Left cardiac atrium (tissue), 4 donors: ENCODE data around the gene CCDC91. TPM values are rescaled to one million over a fixed set of nuclear protein-coding genes. Genes with fewer than 3 reads are reported as not detected.

Experiments used
- ATAC-seq, 2 donors: fragments of 200-7000 bp; cut with Tn5 transposase; one replicate each; pipeline ENCODE4 v1.9.1; 2020; ENCODE audit warnings: mild to moderate bottlenecking in 2 of 2, moderate library complexity in 2 of 2
- DNase-seq: peaks from one replicate; pipeline ENCODE4 v3.0.0-alpha.2; 2020
- intact Hi-C, 2 donors: fragments of 100-400 bp; cut with DNase I; formaldehyde crosslinking; loops; one replicate each; pipeline versions ENCODE4 v1.14.1 to v1.15.1; 2022 to 2023
- total RNA-seq, 2 donors: library from RNA; stranded (reverse); fragmentation: NEBNext Ultra II Directional; extraction: Animal tissue kit (Norgen Biotek cat#: 25700); gene quantifications; one replicate each; pipeline ENCODE4 v1.2.1, GENCODE V29; 2021
- donor health status: DM: no; HTN: yes; CAD: no.
- donor health status: DM: no; HTN: yes; CAD: no; lungs with severe emphysema.
- donor health status: DM: yes; HTN: yes; CAD: no.
- donor health status: Dilated cardiomyopathy.

CCDC91 gene
- total RNA-seq, 2 donors from 2014 or later: 34.3 to 43.6 TPM

DNA sequence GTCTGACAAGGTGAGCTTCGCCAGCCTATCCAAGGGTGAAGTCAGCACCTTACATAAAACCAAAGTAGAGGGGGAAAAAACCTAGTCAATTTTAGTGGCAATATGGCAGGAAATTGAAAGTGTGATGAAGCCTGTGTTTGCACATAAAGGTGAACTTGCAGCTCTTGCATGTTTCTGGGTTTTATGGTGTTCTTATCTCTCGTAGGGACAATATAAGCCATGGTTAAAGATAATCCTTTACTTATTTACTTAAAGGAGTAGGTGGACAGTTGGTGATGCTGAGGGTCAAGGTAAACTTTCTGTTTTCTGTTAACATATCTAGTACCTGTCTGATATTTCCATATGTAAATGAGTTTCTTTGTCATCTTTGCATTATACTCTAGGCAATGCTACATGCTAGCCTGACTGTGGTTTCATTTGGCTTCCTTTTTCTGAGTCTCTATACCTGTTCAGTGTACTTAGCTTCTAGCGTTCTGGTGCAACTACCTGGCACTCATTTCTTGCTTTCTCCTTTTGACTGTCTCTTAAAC, 32.8 kb downstream of the CCDC91 start:
- no peak for ATAC-seq
- DNase-seq: no peak
- intact Hi-C loops: no loop called here

DNA sequence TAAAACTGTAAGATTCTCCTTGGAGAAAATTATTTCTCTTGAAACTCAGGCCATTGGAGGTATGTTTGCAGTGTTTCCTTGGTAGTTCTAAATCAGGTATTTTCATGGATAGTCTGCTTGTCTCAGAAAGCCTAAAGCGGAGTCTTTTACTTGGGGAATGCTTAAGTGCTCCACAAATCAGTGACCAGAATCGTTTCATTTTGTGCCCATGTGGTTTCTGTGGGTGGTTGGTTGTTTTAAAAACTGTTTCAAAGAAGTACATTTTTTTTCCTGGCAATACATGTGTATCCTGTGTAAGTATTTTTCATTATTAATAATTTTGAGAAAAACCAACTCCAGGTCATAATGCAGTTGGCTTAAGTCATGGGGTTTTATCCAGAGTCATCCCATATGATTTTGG, 33.6 kb downstream of the CCDC91 start:
- DNase-seq (no peak), ATAC-seq (no peak)
- intact Hi-C loops: no loop called here

DNA sequence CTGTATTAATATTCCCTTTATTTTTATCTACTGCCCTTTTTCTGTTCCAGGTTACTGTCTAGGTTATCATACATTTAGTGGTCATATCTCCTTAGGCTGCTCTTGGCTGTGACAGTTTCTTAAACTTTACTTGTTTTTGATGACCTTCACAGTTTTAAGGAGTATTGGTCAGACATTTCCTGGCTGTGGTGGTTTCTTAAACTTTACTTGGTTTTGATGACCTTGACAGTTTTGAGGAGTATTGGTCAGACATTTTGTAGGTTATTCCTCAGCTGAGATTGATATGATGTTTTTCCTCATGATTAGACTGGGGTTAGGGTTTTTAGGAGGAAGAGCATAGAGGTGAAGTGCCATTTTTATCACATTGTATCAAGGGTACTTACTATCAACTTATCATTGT, 36.4 kb downstream of the CCDC91 start:
- intact Hi-C loops: no loop called here
- DNase-seq (no peak), ATAC-seq (no peak)

DNA sequence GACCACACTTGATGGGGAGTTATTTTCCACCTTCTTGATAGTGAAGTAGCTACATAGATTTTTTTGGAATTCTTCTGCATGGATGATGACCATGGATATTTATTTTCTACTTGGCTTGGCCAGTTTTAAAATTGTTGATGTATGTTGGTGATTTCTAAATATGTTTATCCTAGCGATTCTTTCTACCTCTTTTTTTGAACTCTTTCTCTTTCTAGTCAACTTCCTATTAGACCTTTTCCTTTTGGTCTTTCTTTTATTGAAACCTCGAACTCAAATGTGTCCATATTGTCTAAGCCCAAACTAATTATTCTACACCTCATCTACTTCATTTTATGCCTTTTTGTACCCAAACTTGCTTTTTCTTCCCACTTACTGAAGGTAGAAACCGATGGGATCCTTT, 37.0 kb downstream of the CCDC91 start:
- DNase-seq: no peak
- intact Hi-C loops: no loop called here
- ATAC-seq: no peak

DNA sequence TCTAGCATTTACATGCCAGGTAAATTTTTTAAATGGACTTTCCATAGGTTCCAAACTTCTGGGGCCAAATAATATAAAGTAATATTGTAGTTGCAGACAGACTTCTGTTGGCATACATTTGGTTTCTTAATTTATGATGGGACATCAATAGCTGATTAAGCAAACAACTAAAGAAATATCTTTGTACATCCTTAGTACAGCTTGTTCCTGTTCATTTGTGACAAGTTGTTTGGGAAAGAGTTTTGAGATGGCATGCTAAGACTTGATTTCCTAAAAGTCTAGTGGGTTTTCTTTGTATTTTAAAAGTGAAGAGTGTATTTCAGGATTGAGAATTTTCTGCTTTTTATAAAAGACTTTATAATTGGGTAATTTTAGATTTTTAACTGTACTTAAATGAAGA, 41.0 kb downstream of the CCDC91 start:
- intact Hi-C loops: no loop called here
- ATAC-seq (no peak), DNase-seq (no peak)

DNA sequence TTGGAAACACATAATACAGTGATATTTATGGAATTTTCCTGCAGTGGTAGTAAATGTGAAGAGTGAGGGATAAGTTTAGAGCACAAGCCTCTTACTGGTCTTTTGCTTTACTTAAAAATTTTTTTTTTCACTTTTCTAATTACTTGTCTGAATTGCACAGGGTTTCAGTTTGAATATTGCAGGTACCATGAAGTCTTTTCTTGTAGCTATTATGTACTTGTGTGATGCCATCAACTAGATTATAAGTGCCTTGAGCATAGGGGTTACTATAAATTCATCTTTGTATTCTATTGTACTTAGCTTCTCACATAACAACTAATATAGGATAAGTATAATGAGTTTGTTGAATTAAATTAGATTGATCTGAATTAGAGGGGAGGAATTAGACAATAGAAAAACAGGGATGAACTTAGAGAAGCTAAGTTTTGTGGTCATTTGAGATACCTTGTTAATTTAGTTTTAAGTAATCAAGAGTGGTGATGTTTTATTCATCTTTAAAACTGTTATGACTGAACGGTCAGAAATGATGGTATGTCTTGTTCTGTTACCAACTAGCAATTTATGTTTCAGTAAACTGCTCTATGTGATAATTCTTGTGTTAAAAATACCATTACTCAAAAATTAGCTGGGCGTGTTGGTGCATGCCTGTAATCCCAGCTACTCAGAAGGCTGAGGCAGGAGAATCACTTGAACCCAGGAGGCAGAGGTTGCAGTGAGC, 42.1 kb downstream of the CCDC91 start:
- ATAC-seq (no peak), DNase-seq (no peak)
- intact Hi-C loops: no loop called here

DNA sequence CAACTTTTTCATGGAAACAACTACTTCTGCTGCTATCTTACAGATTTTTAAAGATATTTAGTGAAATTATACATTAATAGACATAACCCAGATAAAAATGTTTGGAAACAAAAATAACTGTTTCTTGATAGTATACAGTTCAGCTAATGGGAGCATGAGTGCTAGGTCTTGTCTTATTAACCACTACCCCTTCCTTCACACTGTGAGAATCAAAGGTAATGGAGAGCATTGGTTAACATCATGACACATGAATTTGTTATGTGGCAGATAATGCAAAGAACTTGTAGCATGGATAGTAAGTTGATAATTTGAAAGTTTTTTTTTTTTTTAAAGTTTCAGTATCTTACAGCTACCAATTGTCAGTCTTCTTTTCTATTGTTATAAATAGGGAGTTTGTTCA, 44.2 kb downstream of the CCDC91 start:
- ATAC-seq (no peak), DNase-seq (no peak)
- intact Hi-C loops: no loop called here

DNA sequence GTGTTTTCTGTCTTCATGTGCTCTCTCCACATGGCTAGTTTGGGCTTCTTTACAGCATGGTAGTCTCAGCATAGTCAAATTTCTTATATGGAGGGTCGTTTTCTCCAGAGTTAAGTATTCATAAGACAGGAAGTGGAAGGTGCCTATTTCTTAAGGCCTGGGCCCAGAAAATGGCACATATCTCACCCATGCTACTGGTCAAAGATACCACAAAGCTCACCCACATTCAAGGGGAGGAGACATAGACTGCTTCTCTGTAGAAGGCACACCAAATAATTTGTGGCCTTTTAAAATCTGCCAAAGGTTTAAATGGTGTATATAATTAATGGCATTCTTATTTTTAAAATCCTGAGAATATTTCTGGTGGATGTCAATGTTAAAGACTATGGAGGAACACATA, 44.8 kb downstream of the CCDC91 start:
- intact Hi-C loops: no loop called here

DNA sequence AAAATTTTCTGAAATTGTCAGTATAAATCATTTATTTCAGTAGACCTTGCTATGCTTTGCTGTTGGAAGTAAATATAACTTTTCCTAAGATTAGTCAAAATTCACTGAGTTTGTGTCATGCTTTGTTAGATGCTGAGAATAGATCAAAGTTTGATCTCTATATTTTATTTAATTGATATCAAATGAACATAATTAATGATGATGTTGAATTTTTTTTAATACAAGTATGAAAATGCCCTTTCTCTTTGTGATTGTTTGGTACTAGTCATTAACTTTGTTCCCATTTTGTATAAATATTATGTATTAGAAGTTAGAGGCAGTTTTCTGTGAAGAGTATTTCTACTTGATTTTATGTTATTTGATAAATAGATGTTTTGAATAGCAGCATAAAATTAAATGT, 45.7 kb downstream of the CCDC91 start:
- ATAC-seq: no peak
- no peak for DNase-seq
- intact Hi-C loops: no loop called here

More for the DNA sequence above, 44.8 kb downstream of the CCDC91 start:
- no peak for ATAC-seq
- no peak for DNase-seq

DNA sequence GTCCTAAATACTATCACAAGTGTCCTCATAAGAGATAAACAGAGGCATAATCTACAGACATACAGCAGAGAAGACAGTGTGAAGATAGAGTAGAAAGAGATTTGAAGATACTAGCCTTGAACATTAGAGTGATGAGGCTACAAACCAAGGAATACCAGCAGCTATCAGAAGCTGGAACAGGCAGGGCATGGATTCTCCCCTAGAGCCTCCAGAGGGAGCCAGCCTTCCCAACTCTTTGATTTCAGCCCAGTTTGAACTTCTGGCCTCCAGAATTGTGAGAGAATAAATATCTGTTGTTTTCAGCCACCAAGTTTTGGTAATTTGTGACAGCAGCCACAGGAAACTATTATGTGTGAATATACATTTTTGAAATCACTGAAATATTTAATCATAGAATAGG, 47.2 kb downstream of the CCDC91 start:
- intact Hi-C loops: no loop called here
- DNase-seq: no peak
- no peak for ATAC-seq

DNA sequence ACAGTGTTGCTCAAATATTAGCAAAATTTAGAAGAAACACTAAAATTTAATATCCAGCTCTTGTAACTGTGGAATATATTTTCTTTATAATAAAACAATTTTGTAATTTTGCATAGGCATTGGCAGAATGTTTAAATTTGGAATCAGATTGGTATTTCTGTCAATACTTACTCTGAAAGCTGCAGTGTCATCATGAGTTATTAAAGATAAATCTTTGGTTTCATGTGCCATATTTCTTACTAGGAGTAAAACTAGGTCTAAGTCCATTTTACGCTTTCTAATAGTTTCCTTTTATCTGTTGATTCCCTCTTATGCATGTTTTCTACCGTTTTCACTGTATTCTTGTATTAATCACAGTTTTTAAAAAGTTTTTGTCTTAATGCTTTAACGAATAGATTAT, 49.7 kb downstream of the CCDC91 start:
- no peak for ATAC-seq
- intact Hi-C loops: no loop called here

DNA sequence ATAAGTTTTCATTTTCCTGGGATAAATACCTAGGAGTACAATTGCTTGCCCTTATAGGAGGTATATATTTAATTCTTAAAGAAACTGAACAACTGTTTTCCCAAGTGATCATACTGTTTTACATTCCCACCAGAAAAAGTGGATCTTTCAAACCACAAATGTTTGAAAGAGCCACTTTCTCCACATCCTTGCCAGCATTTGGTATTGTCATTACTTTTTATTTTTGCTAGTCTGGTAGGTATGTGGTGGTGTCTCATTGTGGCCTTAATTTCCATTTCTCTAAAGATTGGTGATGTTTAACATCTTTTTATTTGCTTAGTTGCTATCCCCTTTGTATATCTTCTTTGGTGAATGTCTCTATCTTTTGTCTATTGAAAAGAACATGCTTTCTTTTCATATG, 50.6 kb downstream of the CCDC91 start:
- ATAC-seq (no peak), DNase-seq (no peak)
- intact Hi-C loops: no loop called here

More for the DNA sequence above, 49.7 kb downstream of the CCDC91 start:
- DNase-seq: no peak

DNA sequence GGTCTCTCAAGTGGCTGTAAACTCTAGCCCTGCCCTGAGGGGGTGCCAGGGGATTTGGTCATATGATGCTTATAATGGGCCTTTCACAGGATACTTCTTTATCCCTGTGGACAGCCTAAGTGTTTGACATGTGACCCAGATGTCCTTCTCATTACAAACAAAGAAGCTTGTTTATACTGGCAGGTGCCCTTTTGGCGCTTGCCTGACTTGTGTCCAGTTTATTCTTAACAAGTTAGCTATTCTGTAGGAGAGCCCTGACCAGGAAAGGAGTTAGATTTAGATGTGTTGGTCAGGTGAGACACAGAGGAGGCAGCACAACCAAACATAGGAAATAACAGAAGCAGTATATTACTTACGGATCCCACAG, 51.9 kb downstream of the CCDC91 start:
- DNase-seq (no peak), ATAC-seq (no peak)
- intact Hi-C loops: no loop called here

DNA sequence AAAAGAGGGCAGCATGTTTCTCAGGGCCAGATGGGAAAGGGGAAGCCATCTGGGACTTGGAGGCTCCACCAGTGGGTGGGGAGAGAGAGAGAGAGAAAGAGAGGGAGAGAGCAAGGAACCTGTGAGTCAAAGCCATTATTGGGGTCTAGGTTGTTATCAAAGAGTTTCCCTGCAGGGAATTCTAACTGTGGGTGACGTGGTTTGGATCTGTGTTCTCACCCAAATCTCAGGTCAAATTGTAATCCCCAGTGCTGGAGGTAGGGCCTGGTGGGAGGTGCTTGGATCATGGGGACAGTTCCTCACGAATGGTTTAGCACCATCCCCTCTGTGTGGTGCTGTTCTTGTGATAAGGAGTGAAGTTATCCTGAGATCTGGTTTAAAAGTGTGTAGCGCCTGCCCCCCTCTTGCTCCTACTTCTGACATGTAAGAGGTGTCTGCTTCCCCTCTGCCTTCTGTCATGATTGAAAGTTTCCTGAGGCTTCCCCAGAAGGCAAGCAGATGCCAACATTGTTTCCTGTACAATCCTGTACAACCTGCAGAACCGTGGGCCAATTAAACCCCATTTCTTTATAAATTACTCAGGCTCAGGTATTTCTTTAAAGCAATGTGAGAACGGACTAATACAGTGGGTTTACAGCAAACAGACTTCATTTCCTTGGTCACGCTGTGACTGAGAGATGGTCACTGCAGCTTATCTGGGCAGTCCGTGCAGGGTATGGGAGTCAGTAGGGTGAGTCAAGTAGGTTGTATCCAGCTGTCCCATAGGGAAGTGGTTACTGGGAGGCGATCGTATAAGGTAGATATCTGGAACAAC, 52.4 kb downstream of the CCDC91 start:
- ATAC-seq: peak in 1 of 2 donors; percentile 53
- intact Hi-C loops: no loop called here
- no peak for DNase-seq

DNA sequence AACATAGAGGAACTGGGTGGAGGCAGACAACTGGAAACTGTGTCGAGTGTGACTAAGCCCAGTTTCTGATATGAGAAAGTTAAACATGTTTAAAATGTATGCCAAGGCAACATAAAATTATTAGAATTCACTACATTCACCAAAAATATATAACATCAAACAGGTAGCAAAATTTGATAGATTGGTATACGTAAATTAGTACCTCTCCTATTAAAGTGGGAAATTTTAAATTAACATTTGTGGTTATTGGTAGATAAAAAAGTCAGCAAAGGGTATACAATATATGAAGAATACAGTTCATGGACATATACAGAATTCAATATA, 53.0 kb downstream of the CCDC91 start:
- DNase-seq (no peak), ATAC-seq (no peak)
- intact Hi-C loops: no loop called here

DNA sequence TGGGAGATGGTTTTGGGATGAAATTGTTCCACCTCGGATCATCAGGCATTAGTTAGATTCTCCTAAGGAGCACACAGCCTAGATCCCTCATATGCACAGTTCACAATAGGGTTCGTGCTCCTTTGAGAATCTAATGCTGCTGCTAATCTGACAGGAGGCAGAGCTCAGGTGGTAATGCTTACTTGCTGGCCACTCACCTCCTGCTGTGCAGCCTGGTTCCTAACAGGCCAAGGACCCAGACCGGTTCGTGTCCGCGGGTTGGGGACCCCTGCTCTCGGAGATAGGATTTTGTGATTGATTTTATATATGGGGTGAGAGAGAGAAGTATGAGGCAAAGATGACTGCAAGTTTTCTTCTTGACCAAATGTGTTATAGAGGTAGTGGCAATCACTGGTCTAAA, 57.5 kb downstream of the CCDC91 start:
- intact Hi-C loops: no loop called here
- no peak for ATAC-seq

DNA sequence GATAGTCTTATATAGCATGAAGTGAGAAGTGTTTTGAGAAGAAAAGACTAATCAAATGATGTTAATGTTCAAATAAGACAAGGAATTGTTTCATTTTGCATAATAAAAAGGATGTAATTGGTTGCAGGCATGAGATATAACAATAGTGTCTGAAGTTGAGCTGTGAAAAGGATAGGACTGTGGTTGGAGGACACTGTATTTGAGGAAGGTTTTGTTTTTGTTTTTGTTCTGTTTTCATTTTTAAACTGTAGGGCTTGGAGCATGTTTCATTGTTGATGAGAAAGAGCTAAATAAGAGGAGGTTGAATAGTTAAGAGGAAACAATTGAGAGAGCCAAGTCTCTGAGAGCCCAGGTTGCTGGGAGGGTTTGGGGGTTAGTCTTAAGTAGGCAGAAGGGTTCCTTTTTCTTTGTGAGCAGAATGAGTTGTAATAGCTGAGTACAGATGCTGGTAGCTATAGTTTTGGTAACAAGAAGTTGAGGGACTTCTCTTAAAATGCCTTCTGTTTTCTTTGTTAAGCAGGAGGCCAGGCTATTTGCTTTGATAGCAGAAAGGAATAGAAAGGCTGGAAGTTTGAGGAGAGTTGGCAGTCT, 58.4 kb downstream of the CCDC91 start:
- ATAC-seq (no peak), DNase-seq (no peak)
- intact Hi-C loops: no loop called here

More for the DNA sequence above, 57.5 kb downstream of the CCDC91 start:
- no peak for DNase-seq

DNA sequence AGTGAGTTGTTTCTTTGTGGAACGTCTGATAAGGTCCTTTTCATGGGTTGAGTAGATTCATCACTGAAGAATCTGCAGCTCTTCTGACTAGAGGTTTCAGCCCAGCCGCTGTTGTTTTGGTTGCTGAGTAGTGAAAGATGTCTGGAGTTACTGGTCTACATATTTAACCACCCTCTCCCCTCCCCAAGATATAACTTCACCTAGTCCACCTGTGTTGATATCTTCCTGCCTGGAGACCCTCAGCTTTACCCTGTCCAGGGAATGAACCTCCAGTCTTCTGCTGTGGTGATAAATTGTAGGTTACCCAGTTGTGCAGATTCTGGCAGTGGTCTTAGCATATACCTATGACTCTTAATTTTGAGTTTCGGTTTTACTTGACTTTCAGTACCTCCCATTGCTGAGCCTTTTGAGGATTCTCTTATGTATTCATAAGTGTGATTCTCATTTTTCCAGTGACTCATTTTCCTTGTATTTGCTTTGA, 62.9 kb downstream of the CCDC91 start:
- intact Hi-C loops: no loop called here
- DNase-seq (no peak), ATAC-seq (no peak)

DNA sequence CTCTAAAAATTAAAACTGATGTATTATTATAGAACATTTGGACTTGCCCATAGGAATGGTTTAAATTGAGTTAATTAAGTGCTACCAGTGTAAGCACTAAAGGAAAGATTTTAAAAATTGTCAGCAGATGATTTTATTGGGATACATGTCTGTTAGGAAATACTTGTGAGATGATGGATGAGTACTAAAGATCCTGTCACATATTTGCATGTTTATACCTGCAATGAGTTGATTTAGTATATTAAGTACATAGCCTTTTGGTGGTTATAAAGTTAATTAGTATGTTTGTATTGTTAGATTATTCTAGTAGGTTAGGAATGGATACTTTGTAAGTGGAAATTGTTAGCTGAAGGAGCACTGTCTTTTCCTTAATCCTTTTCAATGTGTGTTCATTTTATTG, 67.2 kb downstream of the CCDC91 start:
- ATAC-seq: no peak
- DNase-seq: no peak
- intact Hi-C loops: no loop called here

DNA sequence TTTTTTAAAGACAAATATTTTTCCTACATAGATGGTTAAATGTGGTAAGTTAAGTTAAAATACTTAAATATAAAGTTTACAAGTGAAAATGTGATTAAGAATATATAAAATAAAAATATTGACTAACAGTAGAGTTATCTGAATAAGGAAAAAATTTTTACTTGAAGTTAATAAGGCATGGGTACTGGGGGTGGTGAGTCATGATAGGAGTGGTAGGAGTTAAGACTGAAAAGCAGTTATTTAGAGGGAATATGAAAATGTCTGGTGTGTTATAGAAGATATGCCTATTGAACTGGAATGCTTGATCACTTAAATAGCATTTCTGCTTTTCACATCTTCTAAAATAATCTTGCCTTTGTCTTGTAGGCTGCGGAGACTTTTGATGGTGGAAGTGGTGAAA, 68.7 kb downstream of the CCDC91 start:
- DNase-seq: no peak
- ATAC-seq: no peak
- intact Hi-C loops: no loop called here
